AG09319 (cell line): ENCODE results near the gene MORF4L2.

Source experiments
- DNase-seq: peaks from one replicate; pipeline ENCODE4 v3.0.0-alpha.2; 2010; ENCODE audit warnings: low read depth; ENCODE audit errors: extremely low read depth
- TF ChIP-seq, protein P1 (sequence below): IDR thresholded peaks from 2 replicates; pipeline ENCODE4 v1.5.1; 2011; ENCODE audit warnings: low read depth, mild to moderate bottlenecking, inconsistent platforms, low read length, moderate library complexity

Gene MORF4L2

DNA sequence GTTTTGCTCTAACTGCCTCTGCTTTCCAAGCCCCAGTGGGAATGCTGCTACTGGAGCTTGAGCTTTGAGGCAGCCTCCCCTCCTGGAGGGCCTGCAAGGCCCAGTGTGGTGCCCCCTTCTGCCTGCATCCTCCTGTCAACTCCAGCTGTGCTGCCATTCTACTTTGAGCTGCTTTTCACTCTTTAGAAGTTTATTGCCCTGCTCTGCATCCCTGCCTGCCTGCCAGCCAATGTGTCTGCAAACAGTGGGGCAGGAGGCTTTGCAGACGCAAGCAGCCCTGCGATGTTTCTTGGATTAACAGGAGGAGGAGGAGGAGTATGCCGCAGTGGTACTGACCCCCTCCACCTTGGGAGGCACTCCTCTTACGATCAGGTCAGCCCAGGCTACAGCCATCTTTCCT, 40.6 kb upstream of the MORF4L2 start:
- no peak for DNase-seq
- TF ChIP-seq, protein P1, sequence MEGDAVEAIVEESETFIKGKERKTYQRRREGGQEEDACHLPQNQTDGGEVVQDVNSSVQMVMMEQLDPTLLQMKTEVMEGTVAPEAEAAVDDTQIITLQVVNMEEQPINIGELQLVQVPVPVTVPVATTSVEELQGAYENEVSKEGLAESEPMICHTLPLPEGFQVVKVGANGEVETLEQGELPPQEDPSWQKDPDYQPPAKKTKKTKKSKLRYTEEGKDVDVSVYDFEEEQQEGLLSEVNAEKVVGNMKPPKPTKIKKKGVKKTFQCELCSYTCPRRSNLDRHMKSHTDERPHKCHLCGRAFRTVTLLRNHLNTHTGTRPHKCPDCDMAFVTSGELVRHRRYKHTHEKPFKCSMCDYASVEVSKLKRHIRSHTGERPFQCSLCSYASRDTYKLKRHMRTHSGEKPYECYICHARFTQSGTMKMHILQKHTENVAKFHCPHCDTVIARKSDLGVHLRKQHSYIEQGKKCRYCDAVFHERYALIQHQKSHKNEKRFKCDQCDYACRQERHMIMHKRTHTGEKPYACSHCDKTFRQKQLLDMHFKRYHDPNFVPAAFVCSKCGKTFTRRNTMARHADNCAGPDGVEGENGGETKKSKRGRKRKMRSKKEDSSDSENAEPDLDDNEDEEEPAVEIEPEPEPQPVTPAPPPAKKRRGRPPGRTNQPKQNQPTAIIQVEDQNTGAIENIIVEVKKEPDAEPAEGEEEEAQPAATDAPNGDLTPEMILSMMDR = no peak

DNA sequence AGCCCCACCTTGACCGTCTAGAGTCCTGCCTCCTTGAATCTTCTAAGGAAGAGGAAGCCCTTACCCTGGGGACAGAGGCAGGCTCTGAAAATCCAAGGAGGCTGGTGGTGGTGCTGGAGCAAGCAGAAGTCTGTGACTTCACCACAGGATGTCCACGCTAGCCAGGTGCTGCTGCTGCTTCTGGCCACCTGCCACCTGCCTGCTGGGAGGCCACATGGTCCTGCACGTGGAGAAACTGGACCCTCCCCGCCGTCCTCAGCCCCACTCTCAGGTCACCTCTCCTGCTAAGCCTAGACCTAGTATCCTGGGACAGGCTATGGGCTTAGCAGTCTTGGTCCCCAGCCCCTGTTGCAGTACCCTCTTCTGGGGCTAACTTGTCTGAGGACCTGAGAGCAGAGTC, 40.0 kb upstream of the MORF4L2 start:
- no peak for DNase-seq
- TF ChIP-seq, protein P1 = no peak

DNA sequence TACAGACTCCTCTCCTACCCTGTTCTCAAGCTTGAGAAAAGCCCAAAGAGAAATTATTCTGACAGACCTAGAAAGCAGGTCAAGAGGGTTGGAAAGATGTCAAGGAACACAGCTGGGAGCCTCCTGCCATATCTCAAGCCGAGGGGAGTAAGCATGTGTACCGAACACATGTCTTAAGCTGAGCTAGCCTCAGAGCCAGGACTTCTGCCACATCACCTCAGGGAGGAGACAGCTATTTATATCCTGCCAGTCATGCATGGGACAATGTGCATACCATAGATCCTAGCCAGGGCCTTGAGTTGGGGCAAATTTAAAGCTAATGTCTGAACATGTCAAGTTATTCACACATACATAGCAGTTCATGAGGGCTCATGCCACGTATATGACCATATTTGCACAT, 36.0 kb upstream of the MORF4L2 start:
- DNase-seq = no peak
- TF ChIP-seq, protein P1 = no peak

DNA sequence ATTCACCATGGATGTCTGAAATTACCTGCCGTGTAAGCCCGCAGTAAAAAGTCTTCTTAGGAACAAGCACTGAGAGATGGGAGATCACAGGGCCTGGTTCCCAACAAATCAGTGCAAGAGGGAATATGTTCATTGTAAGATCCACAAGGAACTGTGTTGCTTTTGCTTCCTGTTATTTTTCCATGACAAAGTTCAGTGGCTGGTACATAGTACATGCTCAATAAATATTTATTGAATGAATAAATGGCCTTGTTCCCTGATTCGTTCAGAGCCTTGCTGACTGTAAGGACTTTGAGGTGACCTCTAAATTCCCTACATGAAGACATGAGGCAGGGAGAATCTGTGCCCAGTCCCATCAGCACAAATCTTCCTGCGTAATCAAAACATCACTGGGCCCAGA, 31.6 kb upstream of the MORF4L2 start:
- TF ChIP-seq, protein P1 = no peak
- no peak for DNase-seq

DNA sequence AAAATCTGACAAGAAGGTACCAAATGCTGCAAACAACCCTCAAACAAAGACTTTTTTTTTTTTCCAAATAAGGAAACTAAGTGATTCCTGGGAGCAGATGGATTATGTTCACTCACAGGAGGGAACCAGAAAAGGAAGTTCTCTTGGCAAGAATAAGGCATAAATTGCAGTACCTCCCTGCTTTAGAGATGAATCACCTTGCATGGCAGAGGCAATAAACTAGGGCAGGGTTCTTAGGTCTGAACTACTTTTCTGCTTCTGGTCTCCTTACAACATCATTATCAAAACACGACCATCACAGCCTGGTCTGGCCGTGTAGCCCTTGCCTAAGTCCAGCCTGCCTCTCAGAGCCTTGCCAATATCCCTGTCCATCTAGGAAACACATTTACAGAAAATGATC, 30.5 kb upstream of the MORF4L2 start:
- DNase-seq = peak; percentile 63

DNA sequence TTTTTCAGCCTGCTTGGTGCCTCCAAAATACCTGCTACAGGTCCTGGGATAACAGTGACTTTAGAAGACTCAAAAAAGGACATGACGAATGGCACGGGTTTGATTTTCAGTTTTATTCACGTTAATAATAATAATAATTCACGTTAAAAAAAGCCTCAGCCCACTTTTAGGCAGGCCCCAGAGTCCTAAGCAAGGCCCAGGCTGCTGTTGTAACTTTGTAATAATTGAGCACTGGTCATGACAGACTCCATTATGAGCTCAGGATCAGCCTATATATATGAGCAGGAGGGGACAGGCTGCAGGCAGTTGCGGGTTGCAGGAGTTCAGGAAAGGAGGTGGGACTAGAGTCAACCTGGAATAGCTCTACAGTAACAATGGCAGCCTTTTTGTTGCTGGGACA, 24.1 kb upstream of the MORF4L2 start, which contains the start of gene TMEM31:
Gene TMEM31 (plus strand): TSS at position 301 of the 400 bp plus-strand sequence. CDS start 1,350 bp downstream, outside the sequence.
- TF ChIP-seq, protein P1 = no peak
- no peak for DNase-seq

More for the DNA sequence above, 30.5 kb upstream of the MORF4L2 start:
- TF ChIP-seq, protein P1 = no peak

DNA sequence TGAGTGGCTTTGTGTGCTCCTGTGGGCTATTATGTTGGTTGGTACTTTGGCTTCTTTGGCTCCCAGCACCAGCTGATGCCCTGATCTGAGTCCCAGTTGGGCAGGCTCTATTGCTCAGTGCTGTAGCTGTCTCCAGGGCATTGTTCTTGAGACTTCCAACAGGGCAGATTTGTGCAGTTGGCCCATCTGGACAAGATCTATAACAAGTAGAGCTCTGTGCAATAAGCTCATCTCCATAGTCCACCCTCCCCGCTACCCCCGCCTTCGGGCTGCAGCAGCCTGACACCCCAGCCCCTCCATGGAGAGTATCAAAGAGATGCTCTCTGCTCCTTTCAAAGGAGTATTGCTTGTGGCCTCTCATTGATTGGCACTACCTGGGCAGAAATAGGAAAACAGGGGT, 18.4 kb upstream of the MORF4L2 start:
- TF ChIP-seq, protein P1 = no peak
- DNase-seq = no peak
